Activated T-helper 1 cell treated with Interleukin-2 at 50 U/mL for 16 hours (primary cell): ENCODE results near the gene SIK2.
"Not testable (repeated sequence)": the region's sequence is repeated elsewhere in the genome, so short reads cannot be mapped to it uniquely, and the experiment has no call there.

ENCODE experiments used
- DNase-seq: peaks from one replicate; pipeline ENCODE4 v3.0.0-alpha.2; 2020; ENCODE audit warnings: low read depth

SIK2 gene

DNA sequence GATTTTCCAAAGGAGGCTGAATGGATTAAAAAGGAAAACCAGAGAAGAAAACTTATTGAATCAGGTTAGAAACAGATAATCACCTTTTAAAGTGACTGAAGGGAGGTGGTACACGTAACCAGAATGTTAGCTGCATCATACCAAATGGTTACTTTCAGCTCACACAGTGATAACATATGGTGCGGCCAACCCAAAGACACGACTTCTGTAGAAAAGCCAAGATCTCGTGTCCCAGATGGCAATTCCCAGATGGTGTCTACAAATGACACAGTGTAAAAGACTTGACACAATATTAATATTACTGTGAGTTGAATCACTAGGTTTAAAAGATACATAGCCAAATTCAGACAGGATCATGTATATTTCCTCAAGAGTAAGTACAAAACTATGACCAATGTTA is 158.8 kb downstream of the SIK2 start:
- no peak for DNase-seq

DNA sequence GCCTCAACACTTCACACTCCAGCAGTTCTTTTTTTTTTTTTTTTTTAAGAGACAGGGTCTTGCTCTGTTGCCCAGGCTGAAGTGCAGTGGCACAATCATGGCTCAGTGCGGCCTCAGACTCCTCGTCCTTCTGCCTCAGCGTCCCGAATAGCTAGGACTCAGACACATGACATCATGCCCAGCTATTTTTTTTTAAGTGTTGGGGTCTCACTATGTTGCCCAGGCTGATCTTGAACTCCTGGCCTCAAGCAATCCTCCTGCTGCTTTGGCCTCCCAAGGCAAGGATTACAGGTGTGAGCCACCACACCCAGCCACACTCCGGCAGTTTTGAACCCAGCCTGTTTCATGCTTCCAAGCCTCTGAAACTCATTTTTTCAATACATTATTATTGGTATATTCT is 160.3 kb downstream of the SIK2 start:
- DNase-seq: no peak

DNA sequence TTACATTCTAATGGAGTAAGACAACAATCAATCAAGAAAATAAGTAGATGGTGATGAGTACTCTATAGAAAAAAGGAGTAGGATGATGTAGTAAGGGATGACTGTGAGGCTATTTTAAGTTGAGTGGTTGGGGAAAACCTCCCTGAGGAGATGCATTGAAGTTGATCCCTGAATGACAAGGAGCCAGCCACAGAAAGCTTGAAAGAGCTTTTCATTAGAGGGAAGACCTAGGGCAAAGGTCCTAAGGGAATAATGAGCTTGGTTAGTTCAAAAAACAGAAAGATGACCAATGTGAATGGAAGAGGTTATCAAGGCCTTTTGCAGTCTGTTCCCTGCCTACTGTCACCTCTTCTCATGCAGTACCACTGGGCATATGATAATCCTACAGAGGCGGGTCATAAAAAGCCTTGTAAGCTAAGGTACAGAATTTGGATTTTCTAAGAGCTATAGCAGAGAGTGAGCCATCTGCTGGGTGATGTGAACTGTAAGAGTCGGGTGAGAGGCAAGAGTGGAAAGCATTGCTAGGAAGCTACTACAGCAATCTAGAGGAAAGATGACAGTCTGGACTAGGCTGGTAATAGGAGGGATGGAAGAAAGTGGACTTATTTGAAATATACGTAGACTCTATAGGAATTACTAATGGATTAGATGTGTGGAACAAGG is 160.9 kb downstream of the SIK2 start:
- DNase-seq: no peak

DNA sequence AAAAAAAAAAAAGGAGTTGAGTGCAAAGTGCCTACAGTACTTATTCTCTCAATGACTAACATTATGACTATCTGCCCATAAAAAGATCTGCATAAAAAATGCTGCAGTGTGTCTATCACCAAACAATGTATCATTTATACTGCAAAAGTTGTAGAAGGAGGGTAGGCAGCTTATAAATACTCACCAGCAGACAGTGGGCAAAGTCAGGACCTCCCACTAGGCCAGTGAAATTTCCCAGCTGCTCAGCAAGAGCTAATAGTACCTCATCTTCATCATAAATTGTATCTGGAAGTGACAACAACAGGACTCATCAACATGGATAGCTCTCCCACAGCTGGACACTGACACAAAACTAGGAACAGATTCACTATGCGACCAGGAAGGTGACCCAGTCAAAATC is 162.4 kb downstream of the SIK2 start:
- no peak for DNase-seq

DNA sequence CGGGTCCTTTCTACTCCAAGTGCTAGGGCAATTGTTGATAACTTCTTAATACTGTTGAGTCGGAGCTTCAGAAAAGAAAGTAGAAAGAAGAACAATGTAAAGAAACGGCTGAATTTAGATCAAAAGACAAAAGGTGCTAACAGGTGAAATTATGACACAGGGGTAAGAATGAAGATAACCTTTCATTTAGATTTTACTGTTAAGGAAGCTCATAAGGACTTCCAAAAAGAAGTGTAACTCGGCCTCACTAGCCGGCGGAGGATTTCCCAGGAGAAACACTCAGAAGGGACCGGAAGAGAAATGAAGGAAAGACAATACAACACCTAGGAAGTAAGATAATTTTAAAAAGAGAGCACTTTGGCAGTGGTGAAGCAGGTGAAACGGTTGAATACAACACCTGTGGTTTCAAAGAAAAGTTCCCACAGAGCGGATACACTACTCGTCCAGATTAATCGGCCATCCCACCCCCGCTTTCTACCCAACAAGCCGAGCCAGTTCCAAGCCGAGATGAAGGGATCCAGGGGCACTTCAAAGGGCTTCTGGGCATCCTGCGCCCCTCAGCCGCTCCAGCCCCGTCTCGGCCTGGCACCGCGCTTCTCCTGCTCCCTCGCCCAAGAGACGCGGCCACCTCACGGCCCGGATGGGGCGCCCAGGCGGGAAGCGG is 163.2 kb downstream of the SIK2 start:
- DNase-seq: no peak

DNA sequence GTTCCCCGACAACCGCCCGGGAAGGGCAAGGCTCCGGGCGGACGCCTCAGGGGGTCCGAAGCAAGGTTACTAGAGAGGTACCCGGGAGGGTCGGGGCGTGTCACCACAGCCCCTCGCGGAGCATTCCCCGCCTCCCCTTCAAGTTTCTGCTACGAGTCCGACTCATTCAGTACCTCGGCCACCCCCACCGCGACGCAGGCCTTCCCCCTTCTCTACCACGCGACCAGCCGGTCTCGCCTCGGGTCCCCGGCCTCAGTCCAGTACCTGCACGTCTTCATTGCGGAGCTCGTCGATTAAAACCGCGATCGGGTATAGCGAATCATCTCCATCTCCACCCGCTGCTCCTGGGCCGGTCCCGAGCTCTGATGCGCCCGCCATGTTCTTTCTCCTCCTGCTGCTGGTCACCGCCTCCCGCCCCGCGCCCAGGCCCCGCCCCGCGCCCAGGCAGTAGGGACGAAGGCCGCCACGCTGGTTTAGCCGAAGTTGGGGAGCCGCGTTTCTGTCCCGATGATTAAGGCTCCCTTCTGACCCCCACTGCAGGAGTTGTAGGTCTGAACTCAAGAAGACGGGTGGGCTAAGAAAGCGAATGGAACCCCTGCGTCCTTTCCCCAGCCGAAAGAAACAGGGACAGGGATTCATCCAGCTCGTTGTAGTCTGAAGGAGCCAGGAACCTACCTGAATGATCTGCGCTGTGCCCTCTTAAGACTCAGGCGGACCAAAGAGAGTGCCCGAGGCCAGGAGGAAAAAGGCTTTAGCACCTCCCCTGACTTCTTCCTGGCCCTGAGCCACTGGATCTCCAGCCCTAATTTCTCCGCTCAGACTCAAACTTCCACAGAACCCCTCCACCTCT is 164.0 kb downstream of the SIK2 start, which contains the start of gene PPP2R1B:
Gene PPP2R1B, minus strand, starts transcription at position 406 of the 850 bp plus-strand sequence. Its CDS starts 28 bp downstream, at position 378.
- peak; percentile 55 for DNase-seq

DNA sequence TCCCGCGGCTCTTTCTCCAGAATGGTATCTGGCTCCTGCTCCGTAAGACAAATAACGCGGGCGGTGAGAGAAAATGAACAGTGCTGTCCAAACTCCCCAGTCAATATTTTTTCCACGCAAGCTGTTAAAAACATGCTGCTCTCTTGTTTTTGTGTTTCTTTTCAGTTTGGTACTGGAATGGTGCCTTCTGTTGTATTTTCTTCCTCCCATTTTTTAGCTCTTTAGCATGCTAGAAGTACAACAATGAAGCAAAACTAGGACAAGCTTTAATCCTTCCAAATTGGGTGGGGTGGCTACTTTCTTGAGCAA is 164.5 kb downstream of the SIK2 start:
- no peak for DNase-seq

DNA sequence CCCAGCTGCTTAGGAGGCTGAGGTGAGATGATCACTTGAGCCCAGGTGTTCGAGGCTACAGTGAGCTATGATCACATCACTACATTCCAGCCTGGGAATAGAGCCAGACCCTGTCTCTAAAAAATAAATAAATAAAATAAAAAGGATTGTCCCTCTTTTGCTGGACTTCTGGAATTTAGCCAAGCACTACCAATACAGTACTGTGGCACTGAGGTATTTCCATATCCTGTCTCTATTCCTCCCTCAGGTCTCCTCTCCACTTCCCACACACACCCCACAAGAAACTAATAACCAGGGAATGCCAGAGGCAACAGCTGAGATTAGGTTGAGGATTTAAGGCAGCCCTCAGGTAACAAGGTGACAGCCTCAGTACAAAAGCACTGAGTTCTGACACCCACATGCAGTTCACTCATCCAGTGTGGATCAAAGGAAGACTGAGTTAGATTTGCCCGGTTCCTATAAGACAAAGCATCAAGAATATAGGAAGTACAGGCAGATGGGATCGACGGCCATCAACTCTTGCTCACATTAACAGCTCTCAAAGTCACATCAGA is 168.4 kb downstream of the SIK2 start:
- no peak for DNase-seq

DNA sequence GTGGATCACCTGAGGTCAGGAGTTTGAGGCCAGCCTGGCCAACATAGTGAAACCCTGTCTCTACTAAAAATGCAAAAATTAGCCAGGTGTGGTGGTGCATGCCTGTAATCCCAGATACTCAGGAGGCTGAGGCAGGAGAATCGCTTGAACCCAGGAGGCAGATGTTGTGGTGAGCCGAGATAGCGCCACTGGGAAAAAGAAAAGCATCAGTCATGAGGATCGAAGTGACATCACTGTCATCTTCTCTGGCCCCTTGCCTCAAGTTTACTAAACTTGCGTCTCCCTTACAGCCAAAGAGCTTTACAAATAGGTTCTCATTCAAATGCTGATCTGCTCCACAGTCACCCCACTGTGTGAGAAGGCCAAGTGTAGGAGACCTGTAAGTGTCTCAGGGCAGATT is 169.0 kb downstream of the SIK2 start:
- not testable (repeated sequence) for DNase-seq

DNA sequence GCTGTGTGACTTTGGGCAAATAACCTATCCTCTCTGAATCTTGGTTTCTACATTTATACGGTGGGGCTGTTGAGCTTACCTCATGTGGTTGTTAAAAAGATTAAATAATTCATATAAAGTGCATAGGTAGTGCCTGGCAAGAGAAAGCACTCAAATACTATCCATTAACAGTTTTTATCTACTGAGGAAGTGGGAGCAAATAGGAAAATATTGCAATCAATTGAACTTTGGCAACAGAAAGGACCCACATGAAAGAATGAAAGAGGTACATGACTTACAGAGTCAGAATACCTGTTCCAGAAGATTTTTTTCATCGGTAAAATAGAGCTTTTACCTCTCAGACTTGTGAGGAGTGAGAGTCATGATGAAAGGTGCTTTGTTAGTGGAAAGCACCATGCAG is 170.3 kb downstream of the SIK2 start:
- no peak for DNase-seq

DNA sequence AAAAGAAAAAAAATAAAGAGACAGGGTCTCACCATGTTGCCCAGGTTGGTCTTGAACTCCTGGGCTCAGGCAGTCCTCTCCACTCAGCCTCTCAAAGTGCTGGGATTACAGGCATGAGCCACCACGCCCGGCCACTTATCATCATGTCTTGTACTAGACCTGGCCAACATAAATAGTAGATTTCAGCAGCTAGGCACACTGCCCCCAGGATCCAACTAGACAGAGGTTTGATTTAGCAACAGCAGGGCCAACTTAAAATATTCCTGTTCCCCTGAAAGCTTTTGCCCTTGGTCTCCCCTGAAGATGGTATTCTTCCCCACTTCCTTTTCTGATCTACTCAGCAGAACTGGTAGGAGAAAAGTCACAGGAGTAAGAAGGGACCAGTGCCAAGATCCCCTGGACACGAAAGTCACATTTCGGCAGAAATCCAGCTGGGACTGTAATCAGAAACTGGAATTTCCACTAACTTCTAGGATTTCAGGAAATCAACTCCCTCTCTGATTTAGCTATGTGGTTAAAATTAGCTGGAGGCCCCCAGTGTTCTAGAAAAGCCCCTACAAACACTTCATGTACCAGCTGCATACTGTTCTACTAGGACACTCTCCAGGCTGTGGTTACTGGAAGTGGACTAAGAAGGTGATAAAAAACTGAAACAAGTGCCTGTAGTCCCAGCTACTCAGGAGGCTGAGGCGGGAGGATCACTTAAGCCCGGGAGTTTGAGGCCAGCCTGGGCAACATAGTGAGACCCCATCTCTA is 172.9 kb downstream of the SIK2 start:
- no peak for DNase-seq

DNA sequence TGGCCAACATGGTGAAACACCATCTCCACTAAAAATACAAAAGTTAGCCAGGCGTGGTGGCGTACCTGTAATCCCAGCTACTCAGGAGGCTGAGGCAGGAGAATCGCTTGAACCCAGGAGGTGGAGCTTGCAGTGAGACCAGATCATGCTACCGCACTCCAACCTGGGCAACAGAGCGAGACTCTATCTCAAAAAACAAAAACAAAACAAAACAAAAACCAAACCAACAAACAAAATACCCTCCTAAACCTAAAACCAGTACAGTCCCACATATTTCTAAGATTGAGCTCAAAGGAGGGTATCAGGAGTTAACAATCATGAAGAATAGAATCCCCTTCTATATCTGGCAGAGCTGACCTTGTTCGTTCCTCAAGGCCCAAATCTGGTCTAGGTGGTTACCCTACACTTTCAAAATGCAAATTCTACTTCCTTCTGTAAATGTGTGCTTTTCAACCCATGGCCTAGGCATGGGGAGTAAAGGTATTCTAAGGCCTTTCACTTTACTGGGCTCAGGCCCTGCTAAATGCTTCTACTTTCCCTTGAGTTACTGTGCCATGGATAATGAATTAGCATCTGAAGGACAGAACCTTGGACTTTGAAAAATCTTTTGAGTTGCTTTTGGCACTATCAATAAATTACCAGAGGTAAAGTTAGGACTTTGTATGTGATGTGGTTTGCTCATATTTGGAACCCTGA is 174.3 kb downstream of the SIK2 start:
- no peak for DNase-seq

DNA sequence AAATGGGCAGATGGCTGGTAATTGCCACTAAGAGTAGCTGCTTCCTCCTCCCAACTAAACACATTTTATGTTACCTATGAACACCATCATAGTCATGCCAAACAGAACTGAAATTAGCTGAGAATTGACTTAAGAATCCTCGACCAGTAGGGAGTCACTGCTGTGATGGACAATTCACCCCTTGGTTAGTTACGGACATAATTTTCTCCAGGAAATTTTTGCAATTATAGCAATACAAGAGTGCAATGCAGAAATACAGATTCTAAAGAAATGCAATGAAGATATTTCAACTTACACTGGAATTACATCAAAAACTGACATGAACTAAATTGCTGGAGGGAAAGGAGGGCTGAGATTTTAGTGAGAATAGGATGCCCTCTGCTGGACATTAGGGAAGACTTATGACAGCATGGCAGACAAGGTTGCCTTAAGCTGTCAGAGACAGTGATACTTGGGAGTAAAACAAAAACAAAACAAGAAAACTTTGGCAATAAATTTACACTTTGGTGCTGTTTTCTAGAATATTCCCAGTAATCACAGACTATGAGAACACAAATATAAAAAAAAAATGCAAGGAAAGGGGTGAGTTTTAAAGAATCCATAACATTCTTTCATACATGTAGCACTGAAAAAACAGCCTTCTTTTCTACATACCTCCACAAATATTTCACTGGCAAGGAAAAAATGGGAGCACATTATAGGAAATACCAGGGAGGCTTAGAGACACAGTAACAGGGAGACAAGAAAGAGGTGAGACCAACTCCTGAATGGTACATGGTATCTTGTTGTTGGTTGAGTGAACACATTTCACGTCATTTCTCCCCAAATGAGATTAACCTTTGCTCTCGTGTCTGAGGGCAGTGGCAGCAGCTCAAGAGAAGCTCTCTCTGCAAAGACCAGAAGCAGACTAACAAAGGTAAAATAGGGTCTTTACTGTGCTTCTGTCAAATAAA is 175.1 kb downstream of the SIK2 start:
- DNase-seq: no peak

DNA sequence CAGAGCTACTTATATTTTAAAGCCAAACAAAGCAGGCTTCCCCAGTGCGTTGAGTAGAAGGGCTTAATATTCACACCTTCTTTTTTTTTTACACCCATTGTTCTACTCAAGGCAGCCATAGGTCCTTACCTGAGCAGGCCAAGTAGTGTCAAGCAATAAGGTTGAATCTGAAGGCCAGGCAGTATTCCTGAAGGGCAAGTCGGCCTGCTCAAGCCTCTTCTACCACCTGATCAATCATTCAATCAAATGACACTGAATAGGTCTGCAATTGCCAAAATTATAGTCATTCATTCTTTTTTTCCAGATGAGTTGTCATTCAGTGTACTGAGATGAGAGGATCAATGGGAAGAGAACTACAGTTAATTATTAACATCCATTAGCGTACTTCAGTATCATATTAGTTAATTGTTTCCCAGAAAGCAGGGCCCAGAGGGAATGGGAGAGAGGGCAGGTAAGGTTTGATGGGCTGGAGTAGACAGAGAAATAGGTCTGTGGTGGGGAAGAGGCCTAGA is 175.9 kb downstream of the SIK2 start:
- no peak for DNase-seq

DNA sequence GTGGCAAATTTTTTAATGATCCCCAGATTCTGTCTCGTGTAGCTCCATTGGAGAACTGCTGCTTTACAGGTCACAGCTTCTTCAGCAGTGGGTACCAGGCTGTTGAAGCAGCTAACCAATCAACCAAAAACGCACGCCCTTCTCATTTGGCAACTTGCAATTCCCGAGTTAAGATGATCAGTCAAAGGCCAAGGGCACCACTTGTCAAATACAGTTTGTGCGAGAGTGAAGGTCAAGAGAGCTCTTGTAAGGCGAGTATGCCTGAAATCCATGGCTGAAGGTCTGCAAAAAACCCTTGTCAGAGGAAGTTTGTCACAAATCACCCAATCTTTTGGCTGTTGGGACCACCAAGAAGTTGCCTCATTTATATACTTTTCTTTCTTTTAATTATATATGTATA is 176.9 kb downstream of the SIK2 start:
- no peak for DNase-seq
